Panc1 (cell line): ENCODE results near the gene TRIM44. TPM values are rescaled to one million over a fixed set of nuclear protein-coding genes. Genes with fewer than 3 reads are reported as not detected.

Source experiments
- ATAC-seq: fragments of 200-7000 bp; cut with Tn5 transposase; 2 replicates; pipeline ENCODE4 v1.9.1; 2020; ENCODE audit warnings: mild to moderate bottlenecking, moderate library complexity
- BruUV-seq: library from RNA; stranded (reverse); fragments of 400-500 nt; replicated peaks from 2 replicates; lab custom pipeline; 2021; lab: Mats Ljungman, UMichigan
- CTCF ChIA-PET: fragments of 300-600 bp; sonication (Branson Sonifier 250); formaldehyde crosslinking; loops from one replicate; lab custom pipeline; 2022; ENCODE audit warnings: antibody characterized with exemption; lab: Charles Lee
- POLR2A ChIA-PET: fragments of 300-600 bp; sonication (Branson Sonifier 250); formaldehyde crosslinking; loops from one replicate; lab custom pipeline; 2022; ENCODE audit warnings: antibody characterized with exemption; lab: Charles Lee
- DNase-seq: peaks from one replicate; pipeline ENCODE4 v3.0.0-alpha.2; 2010; ENCODE audit warnings: low read depth, low spot score
- H3K27ac ChIP-seq: 2 replicates; pipeline ENCODE4 v1.5.1; 2011; ENCODE audit warnings: mild to moderate bottlenecking, low read length, inconsistent platforms
- H3K27me3 ChIP-seq: fragments of 200-500 bp; sonication (Bioruptor generic); 2 replicates; pipeline ENCODE4 v1.6.0; 2014; ENCODE audit warnings: low read length, inconsistent platforms; ENCODE audit not compliant: control insufficient read depth, insufficient read depth
- H3K36me3 ChIP-seq: fragments of 200-500 bp; sonication (Bioruptor generic); 2 replicates; pipeline ENCODE4 v1.5.1; 2014; ENCODE audit warnings: inconsistent platforms, mild to moderate bottlenecking, low read length, moderate library complexity; ENCODE audit not compliant: control insufficient read depth, insufficient read depth
- H3K4me1 ChIP-seq: 2 replicates; pipeline ENCODE4 v1.5.1; 2011; ENCODE audit warnings: inconsistent platforms, mild to moderate bottlenecking, low read length, moderate library complexity; ENCODE audit not compliant: control insufficient read depth, insufficient read depth
- H3K4me3 ChIP-seq, 2 experiments: 2 replicates each; pipeline ENCODE4 v1.5.1; 2011 to 2012; ENCODE audit warnings: low read depth in 2 of 2, low read length in 2 of 2, mild to moderate bottlenecking in 2 of 2, inconsistent platforms in 1 of 2, moderate library complexity in 1 of 2
- H3K9me3 ChIP-seq: fragments of 200-500 bp; sonication (Bioruptor generic); 2 replicates; pipeline ENCODE4 v1.5.1; 2014; ENCODE audit warnings: low read depth, mild to moderate bottlenecking, inconsistent platforms, low read length, moderate library complexity; ENCODE audit not compliant: control insufficient read depth, insufficient read depth
- POLR2AphosphoS5 ChIP-seq: IDR thresholded peaks from 2 replicates; pipeline ENCODE4 v1.6.1; 2012; ENCODE audit warnings: mild to moderate bottlenecking, low read depth, low read length, moderate library complexity
- SIN3A ChIP-seq: IDR thresholded peaks from 2 replicates; pipeline ENCODE4 v1.6.1; 2012; ENCODE audit warnings: low read depth, mild to moderate bottlenecking, low read length, moderate library complexity, borderline replicate concordance; ENCODE audit not compliant: insufficient read depth
- TCF7L2 ChIP-seq: IDR thresholded peaks from 2 replicates; pipeline ENCODE4 v1.6.1; 2011; ENCODE audit warnings: mild to moderate bottlenecking, low read depth, low read length, inconsistent platforms
- in situ Hi-C: cut with HindIII; loops from 2 replicates; pipeline ENCODE4 v1.10.0; 2016; ENCODE audit warnings: low sequenced_read_pairs, low pct_unique_long_range_greater_than_20kb
- intact Hi-C: fragments of 100-400 bp; cut with micrococcal nuclease; formaldehyde crosslinking; loops from one replicate; pipeline ENCODE4 v1.10.0; 2022; ENCODE audit not compliant: unreplicated experiment
- total RNA-seq: library from RNA; stranded (reverse); gene quantifications from one replicate; pipeline ENCODE4 v1.2.1, GENCODE V29; 2021; ENCODE audit not compliant: unreplicated experiment
- TF ChIP-seq, protein P1 (sequence below), 2 experiments: IDR thresholded peaks; 2 replicates each; pipeline ENCODE4 v1.6.1; 2011 to 2012; ENCODE audit warnings: low read depth in 2 of 2, control low read depth in 1 of 2, low read length in 1 of 2, mild to moderate bottlenecking in 1 of 2, moderate library complexity in 1 of 2; ENCODE audit not compliant: insufficient read depth in 1 of 2
- TF ChIP-seq, protein P2 (sequence below): fragments of 450-650 bp; IDR thresholded peaks from 2 replicates; pipeline ENCODE4 v1.5.1; 2017; ENCODE audit warnings: mild to moderate bottlenecking

The TRIM44 gene
- total RNA-seq, 1 experiment from 2014 or later: 80.3 TPM

DNA sequence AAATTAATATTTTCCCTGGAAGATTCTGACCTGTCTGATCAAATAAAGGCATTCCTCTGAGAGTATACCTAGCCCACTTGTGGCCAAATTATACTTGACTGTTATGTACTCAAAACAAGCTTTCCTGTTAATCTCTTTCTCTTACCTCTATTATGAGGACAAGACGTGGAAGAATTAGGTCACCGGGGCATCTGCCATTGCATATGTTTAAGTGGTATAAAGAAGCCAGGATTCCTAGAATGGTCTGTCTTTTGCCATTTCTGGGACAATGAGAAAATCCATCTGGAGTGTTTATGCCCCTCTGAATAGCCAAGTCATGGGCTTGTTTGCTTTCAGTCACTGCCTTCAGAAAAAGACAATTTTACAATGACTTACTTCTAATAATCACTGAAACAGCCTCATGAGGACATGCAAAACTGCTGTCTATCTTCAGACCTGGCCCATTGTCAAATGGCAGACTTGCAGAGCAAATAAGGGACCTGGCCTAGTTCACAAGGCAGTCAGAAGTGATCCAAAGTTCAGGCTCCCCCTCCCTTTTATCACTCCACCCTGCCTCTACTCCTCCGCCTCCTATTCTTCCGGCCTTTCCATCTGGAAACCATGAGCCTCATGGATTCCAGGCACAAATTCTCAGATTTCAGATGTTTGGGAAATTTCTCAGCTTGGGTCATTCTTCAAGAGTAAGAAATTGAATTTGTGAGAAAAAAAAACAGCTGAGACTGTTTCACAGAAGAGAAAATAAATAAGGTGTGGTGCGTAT, 153.2 kb downstream of the TRIM44 start:
- in situ Hi-C loops: no loop called here
- no peaks in the 10 kb centered on the region for H3K9me3 ChIP-seq
- H3K36me3 ChIP-seq: no peaks in the 10 kb centered on the region
- no peaks in the 10 kb centered on the region for H3K27me3 ChIP-seq
- POLR2A ChIA-PET: no interaction called here
- no peak overlapping the region for H3K4me3 ChIP-seq
- DNase-seq (no peak), ATAC-seq (no peak)
- CTCF ChIA-PET: no interaction called here
- H3K4me1 ChIP-seq: no peaks in the 10 kb centered on the region
- TF ChIP-seq POLR2AphosphoS5: no peak
- TF ChIP-seq, protein P1, sequence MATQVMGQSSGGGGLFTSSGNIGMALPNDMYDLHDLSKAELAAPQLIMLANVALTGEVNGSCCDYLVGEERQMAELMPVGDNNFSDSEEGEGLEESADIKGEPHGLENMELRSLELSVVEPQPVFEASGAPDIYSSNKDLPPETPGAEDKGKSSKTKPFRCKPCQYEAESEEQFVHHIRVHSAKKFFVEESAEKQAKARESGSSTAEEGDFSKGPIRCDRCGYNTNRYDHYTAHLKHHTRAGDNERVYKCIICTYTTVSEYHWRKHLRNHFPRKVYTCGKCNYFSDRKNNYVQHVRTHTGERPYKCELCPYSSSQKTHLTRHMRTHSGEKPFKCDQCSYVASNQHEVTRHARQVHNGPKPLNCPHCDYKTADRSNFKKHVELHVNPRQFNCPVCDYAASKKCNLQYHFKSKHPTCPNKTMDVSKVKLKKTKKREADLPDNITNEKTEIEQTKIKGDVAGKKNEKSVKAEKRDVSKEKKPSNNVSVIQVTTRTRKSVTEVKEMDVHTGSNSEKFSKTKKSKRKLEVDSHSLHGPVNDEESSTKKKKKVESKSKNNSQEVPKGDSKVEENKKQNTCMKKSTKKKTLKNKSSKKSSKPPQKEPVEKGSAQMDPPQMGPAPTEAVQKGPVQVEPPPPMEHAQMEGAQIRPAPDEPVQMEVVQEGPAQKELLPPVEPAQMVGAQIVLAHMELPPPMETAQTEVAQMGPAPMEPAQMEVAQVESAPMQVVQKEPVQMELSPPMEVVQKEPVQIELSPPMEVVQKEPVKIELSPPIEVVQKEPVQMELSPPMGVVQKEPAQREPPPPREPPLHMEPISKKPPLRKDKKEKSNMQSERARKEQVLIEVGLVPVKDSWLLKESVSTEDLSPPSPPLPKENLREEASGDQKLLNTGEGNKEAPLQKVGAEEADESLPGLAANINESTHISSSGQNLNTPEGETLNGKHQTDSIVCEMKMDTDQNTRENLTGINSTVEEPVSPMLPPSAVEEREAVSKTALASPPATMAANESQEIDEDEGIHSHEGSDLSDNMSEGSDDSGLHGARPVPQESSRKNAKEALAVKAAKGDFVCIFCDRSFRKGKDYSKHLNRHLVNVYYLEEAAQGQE (IDR thresholded peaks at IDR 0.05; ENCODE audit: insufficient read depth in 1 of 2, low read depth in 2 of 2, low read length in 1 of 2): no peak
- TF ChIP-seq, protein P2, sequence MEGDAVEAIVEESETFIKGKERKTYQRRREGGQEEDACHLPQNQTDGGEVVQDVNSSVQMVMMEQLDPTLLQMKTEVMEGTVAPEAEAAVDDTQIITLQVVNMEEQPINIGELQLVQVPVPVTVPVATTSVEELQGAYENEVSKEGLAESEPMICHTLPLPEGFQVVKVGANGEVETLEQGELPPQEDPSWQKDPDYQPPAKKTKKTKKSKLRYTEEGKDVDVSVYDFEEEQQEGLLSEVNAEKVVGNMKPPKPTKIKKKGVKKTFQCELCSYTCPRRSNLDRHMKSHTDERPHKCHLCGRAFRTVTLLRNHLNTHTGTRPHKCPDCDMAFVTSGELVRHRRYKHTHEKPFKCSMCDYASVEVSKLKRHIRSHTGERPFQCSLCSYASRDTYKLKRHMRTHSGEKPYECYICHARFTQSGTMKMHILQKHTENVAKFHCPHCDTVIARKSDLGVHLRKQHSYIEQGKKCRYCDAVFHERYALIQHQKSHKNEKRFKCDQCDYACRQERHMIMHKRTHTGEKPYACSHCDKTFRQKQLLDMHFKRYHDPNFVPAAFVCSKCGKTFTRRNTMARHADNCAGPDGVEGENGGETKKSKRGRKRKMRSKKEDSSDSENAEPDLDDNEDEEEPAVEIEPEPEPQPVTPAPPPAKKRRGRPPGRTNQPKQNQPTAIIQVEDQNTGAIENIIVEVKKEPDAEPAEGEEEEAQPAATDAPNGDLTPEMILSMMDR: no peak
- no peak for TF ChIP-seq TCF7L2
- no peak for TF ChIP-seq SIN3A
- intact Hi-C loops: no loop called here
- BruUV-seq: no TSS peak
- H3K27ac ChIP-seq: no peak overlapping the region

DNA sequence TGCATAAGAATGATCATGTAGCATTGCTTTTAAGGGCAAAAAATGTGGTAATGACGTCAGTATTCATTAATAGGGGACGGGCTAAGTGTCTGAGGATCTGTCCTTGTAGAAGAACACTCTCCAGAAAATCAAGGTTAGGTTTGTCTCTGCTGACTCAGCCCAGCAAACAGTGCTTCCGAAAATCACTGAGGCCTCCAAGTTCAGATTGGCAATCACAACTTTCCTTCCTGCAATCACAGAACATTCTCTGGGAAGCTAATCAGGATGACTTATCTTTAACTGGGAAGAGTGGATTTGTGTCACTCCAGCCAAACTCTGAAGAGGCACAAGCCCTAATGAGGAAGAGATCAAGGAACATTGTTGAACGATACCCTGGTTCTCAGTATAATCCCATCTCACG, 158.0 kb downstream of the TRIM44 start:
- ATAC-seq (no peak), DNase-seq (no peak)
- in situ Hi-C loops: no loop called here
- no peaks in the 10 kb centered on the region for H3K9me3 ChIP-seq
- peaks cover 7% of the 10 kb centered on the region for H3K4me1 ChIP-seq
- intact Hi-C loops: loop anchor here (5.0 to 10.0 kb wide), 3 partner anchors 124 to 314 kb away; partner anchors contain the start of genes FJX1 and LDLRAD3
- no peak overlapping the region for H3K27ac ChIP-seq
- no peaks in the 10 kb centered on the region for H3K27me3 ChIP-seq
- ChIA-PET CTCF (no interaction called here), POLR2A (no interaction called here)
- no TSS peak for BruUV-seq
- TF ChIP-seq TCF7L2 (no peak), SIN3A (no peak), POLR2AphosphoS5 (no peak)
- TF ChIP-seq, protein P1 (IDR thresholded peaks at IDR 0.05; ENCODE audit: insufficient read depth in 1 of 2, low read depth in 2 of 2, low read length in 1 of 2): no peak
- TF ChIP-seq, protein P2: no peak
- H3K36me3 ChIP-seq: no peaks in the 10 kb centered on the region
- no peak overlapping the region for H3K4me3 ChIP-seq
